ENCODE data around the gene ADAMTS6.

ADAMTS6 gene

GRCh38 chr5:65356274-65356673 lies 125.4 kb downstream of the ADAMTS6 start:
- TF ChIP-seq TEAD4 (IDR thresholded peaks at IDR 0.05) (no peak), TCF12 (IDR thresholded peaks at IDR 0.05; ENCODE audit: low read depth) (no peak)

- no peak for TF ChIP-seq FOXM1 (IDR thresholded peaks at IDR 0.05; ENCODE audit: borderline replicate concordance, low read depth)
- no peak for TF ChIP-seq YY1 (IDR thresholded peaks at IDR 0.05; ENCODE audit: low read depth)
- TF ChIP-seq RAD21 (IDR thresholded peaks at IDR 0.05; ENCODE audit: low read depth) = no peak
- TF ChIP-seq TAF1 (IDR thresholded peaks at IDR 0.05; ENCODE audit: low read depth) = no peak
- no peak for TF ChIP-seq ZBTB7A (IDR thresholded peaks at IDR 0.05; ENCODE audit: low read depth)
- no peak for TF ChIP-seq NFIC (IDR thresholded peaks at IDR 0.05)
- TF ChIP-seq EGR1 (IDR thresholded peaks at IDR 0.05) = no peak
- TF ChIP-seq EP300 (IDR thresholded peaks at IDR 0.05; ENCODE audit: borderline replicate concordance) = no peak
Observed at GRCh38 chr5:65355301-65355700, 126.4 kb downstream of the ADAMTS6 start.

- TF ChIP-seq NFIC (IDR thresholded peaks at IDR 0.05) (no peak), YY1 (IDR thresholded peaks at IDR 0.05; ENCODE audit: low read depth) (no peak), TEAD4 (IDR thresholded peaks at IDR 0.05) (no peak), REST (IDR thresholded peaks at IDR 0.05; ENCODE audit: low read depth) (no peak), MAX (IDR thresholded peaks at IDR 0.05) (no peak), RAD21 (IDR thresholded peaks at IDR 0.05; ENCODE audit: low read depth) (no peak), EGR1 (IDR thresholded peaks at IDR 0.05) (no peak), CEBPB (IDR thresholded peaks at IDR 0.05) (no peak), CREB1 (IDR thresholded peaks at IDR 0.05; ENCODE audit: low read depth) (no peak), EP300 (IDR thresholded peaks at IDR 0.05; ENCODE audit: borderline replicate concordance) (no peak), TCF12 (IDR thresholded peaks at IDR 0.05; ENCODE audit: low read depth) (no peak), ZBTB7A (IDR thresholded peaks at IDR 0.05; ENCODE audit: low read depth) (no peak), FOXM1 (IDR thresholded peaks at IDR 0.05; ENCODE audit: borderline replicate concordance, low read depth) (no peak), USF1 (IDR thresholded peaks at IDR 0.05) (no peak)
Observed at GRCh38 chr5:65341835-65342234, 139.9 kb downstream of the ADAMTS6 start.

GRCh38 chr5:65338606-65339151 lies 143.0 kb downstream of the ADAMTS6 start:
- TF ChIP-seq EP300 (IDR thresholded peaks at IDR 0.05; ENCODE audit: borderline replicate concordance) (no peak), TCF12 (IDR thresholded peaks at IDR 0.05; ENCODE audit: low read depth) (no peak), RAD21 (IDR thresholded peaks at IDR 0.05; ENCODE audit: low read depth) (no peak), FOXM1 (IDR thresholded peaks at IDR 0.05; ENCODE audit: borderline replicate concordance, low read depth) (no peak), MAX (IDR thresholded peaks at IDR 0.05) (no peak), ZBTB7A (IDR thresholded peaks at IDR 0.05; ENCODE audit: low read depth) (no peak), TAF1 (IDR thresholded peaks at IDR 0.05; ENCODE audit: low read depth) (no peak), CEBPB (IDR thresholded peaks at IDR 0.05) (no peak), EGR1 (IDR thresholded peaks at IDR 0.05) (no peak)

- TF ChIP-seq TCF12 (IDR thresholded peaks at IDR 0.05; ENCODE audit: low read depth) (peak; percentile 76; the same call in 1 of the 2 replicates), EP300 (IDR thresholded peaks at IDR 0.05; ENCODE audit: borderline replicate concordance) (0 out of 2 replicates have a peak, but pooled peaks have one; percentile 20), CEBPB (IDR thresholded peaks at IDR 0.05) (no peak; the same call in 1 of the 2 replicates), NFIC (IDR thresholded peaks at IDR 0.05) (peak; percentile 93), FOXM1 (IDR thresholded peaks at IDR 0.05; ENCODE audit: borderline replicate concordance, low read depth) (no peak), TEAD4 (IDR thresholded peaks at IDR 0.05) (peak; percentile 41; the same call in 1 of the 2 replicates), ZBTB7A (IDR thresholded peaks at IDR 0.05; ENCODE audit: low read depth) (no peak)
Observed at GRCh38 chr5:65334077-65334476, 147.6 kb downstream of the ADAMTS6 start.

GRCh38 chr5:65332591-65332990 lies 149.1 kb downstream of the ADAMTS6 start:
- TF ChIP-seq TEAD4 (IDR thresholded peaks at IDR 0.05) = no peak
- TF ChIP-seq CREB1 (IDR thresholded peaks at IDR 0.05; ENCODE audit: low read depth) = no peak
- TF ChIP-seq USF1 (IDR thresholded peaks at IDR 0.05) = no peak
- TF ChIP-seq TAF1 (IDR thresholded peaks at IDR 0.05; ENCODE audit: low read depth) = no peak

- TF ChIP-seq ZBTB7A (IDR thresholded peaks at IDR 0.05; ENCODE audit: low read depth) (no peak), FOXM1 (IDR thresholded peaks at IDR 0.05; ENCODE audit: borderline replicate concordance, low read depth) (peak; percentile 37; the same call in 1 of the 2 replicates), EP300 (IDR thresholded peaks at IDR 0.05; ENCODE audit: borderline replicate concordance) (no peak), TEAD4 (IDR thresholded peaks at IDR 0.05) (peak; percentile 74), RAD21 (IDR thresholded peaks at IDR 0.05; ENCODE audit: low read depth) (no peak), NFIC (IDR thresholded peaks at IDR 0.05) (peak; percentile 47), YY1 (IDR thresholded peaks at IDR 0.05; ENCODE audit: low read depth) (no peak), CEBPB (IDR thresholded peaks at IDR 0.05) (no peak), REST (IDR thresholded peaks at IDR 0.05; ENCODE audit: low read depth) (no peak), TCF12 (IDR thresholded peaks at IDR 0.05; ENCODE audit: low read depth) (no peak), USF1 (IDR thresholded peaks at IDR 0.05) (no peak), TAF1 (IDR thresholded peaks at IDR 0.05; ENCODE audit: low read depth) (no peak), MAX (IDR thresholded peaks at IDR 0.05) (no peak), EGR1 (IDR thresholded peaks at IDR 0.05) (no peak), CREB1 (IDR thresholded peaks at IDR 0.05; ENCODE audit: low read depth) (no peak)
Observed at GRCh38 chr5:65329266-65329665, 152.5 kb downstream of the ADAMTS6 start.

All from Ishikawa (cell line).